ENCODE results near the gene RASSF5. TPM values are rescaled to one million over a fixed set of nuclear protein-coding genes. Genes with fewer than 3 reads are reported as not detected.

RASSF5 gene
- total and polyA plus RNA-seq, 2 of the 13 experiments (the other 11 are each of a cell fraction or from before 2014, with no cell fraction given), result 0.18 to 0.40 TPM

GRCh38 chr1:206590025-206590758 is 82.9 kb downstream of the RASSF5 start:
- in situ Hi-C loops (cut with HindIII; ENCODE audit: extremely low pct_ligation_motif_present, low pct_unique_long_range_greater_than_20kb) (no loop called here), intact Hi-C loops (cut with micrococcal nuclease; ENCODE audit: unreplicated experiment) (no loop called here)
- H3K9me3 ChIP-seq (ENCODE audit: low read length), result no peaks in the 10 kb centered on the region
- no peak for ATAC-seq
- DNase-seq (ENCODE audit: low spot score), result no peak
- no peak overlapping the region for H3K27ac ChIP-seq (ENCODE audit: extremely low read length, insufficient read depth, low read length)
- H4K20me1 ChIP-seq (ENCODE audit: insufficient read depth, low read length), result no peaks in the 10 kb centered on the region
- H3K4me2 ChIP-seq (ENCODE audit: low read depth, low read length), result no peak overlapping the region
- ChIA-PET POLR2A (no interaction called here), CTCF (ENCODE audit: low intra/inter-chr PET ratio, low total read pairs) (no interaction called here)
- no peak overlapping the region for H2AFZ ChIP-seq (ENCODE audit: low read length)
- no TSS peak for BruUV-seq (replicated peaks)
- H3K4me1 ChIP-seq (ENCODE audit: insufficient read depth, low read length), result no peaks in the 10 kb centered on the region
- WGBS (ENCODE audit: low lambda C conversion rate), result 84% methylated on average over 8 of the region's 8 CpGs
- peaks cover 17 to 59% of the 10 kb centered on the region in 2 experiments for H3K36me3 ChIP-seq (replicated peaks in 1 of 2; ENCODE audit: control insufficient read depth in 1 of 2, insufficient read depth in 2 of 2, low read length in 2 of 2)
- H3K4me3 ChIP-seq (replicated peaks in 1 of 3; ENCODE audit: insufficient read depth in 1 of 3, low read depth in 2 of 3, low read length in 3 of 3), result no peak overlapping the region
- no peaks in the 10 kb centered on the region for H3K79me2 ChIP-seq (ENCODE audit: insufficient read depth, low read length)
- FAIRE-seq, result no peak
- H3K27me3 ChIP-seq (ENCODE audit: control insufficient read depth in 1 of 2, insufficient read depth in 2 of 2, low read length in 2 of 2), result no peaks in the 10 kb centered on the region
- TF ChIP-seq ZNF253 (CRISPR knock-in tag; IDR thresholded peaks at IDR 0.05; ENCODE audit: borderline replicate concordance), result no peak
- TF ChIP-seq, protein P1, sequence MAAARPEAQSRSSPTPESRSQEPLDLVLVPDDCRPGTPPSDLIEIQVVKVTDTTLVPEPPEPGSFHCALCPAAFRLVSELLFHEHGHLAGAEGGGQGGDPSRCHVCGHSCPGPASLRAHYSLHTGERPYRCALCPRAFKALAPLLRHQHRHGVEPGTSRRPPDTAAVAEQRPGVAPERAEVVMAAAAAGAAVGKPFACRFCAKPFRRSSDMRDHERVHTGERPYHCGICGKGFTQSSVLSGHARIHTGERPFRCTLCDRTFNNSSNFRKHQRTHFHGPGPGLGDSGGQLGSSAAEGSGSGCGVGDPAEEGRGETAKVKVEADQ (CRISPR knock-in tag; IDR thresholded peaks at IDR 0.05; ENCODE audit: borderline replicate concordance), result no peak
- TF ChIP-seq CC2D1A (CRISPR knock-in tag; IDR thresholded peaks at IDR 0.05), result no peak
- TF ChIP-seq ZSCAN9 (CRISPR knock-in tag; IDR thresholded peaks at IDR 0.05; ENCODE audit: borderline replicate concordance), result no peak
- TF ChIP-seq, protein P2, sequence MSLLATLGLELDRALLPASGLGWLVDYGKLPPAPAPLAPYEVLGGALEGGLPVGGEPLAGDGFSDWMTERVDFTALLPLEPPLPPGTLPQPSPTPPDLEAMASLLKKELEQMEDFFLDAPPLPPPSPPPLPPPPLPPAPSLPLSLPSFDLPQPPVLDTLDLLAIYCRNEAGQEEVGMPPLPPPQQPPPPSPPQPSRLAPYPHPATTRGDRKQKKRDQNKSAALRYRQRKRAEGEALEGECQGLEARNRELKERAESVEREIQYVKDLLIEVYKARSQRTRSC (CRISPR knock-in tag; IDR thresholded peaks at IDR 0.05; ENCODE audit: low read depth), result no peak
- no peak for TF ChIP-seq ZNF629 (CRISPR knock-in tag; conservative IDR thresholded peaks at IDR 0.05)
- no peak for TF ChIP-seq FOXJ3 (CRISPR knock-in tag; IDR thresholded peaks at IDR 0.05; ENCODE audit: borderline replicate concordance)
- no peak for TF ChIP-seq KDM5B (CRISPR knock-in tag; IDR thresholded peaks at IDR 0.05; ENCODE audit: borderline replicate concordance)
- TF ChIP-seq ZNF251 (CRISPR knock-in tag; IDR thresholded peaks at IDR 0.05), result no peak
- TF ChIP-seq MEF2D (CRISPR knock-in tag; IDR thresholded peaks at IDR 0.05), result no peak
- no peak for TF ChIP-seq FLYWCH1 (CRISPR knock-in tag; IDR thresholded peaks at IDR 0.05)
- H3K9ac ChIP-seq (ENCODE audit: insufficient read depth, low read depth, low read length), result no peak overlapping the region
